Measurements from ENCODE around the gene AFP. TPM values are rescaled to one million over a fixed set of nuclear protein-coding genes. Genes with fewer than 3 reads are reported as not detected.

Gene AFP
- total and polyA plus RNA-seq, 4 donors, result 0.10 to 8.4 (median 3.5) TPM

- Histone ChIP-seq H3K27me3 (ENCODE audit: control insufficient read depth, insufficient read depth, low read length) (no peaks in the 10 kb centered on the region), H3K36me3 (ENCODE audit: control insufficient read depth, insufficient read depth, low read length) (no peaks in the 10 kb centered on the region), H3K4me3 (ENCODE audit: low read depth, low read length) (no peak overlapping the region), H3K9me3 (ENCODE audit: control insufficient read depth, insufficient read depth, low read length) (no peaks in the 10 kb centered on the region), H3K4me1 (ENCODE audit: control insufficient read depth, insufficient read depth, low read length) (no peaks in the 10 kb centered on the region), H3K27ac (ENCODE audit: low read depth, low read length) (no peak overlapping the region)
- DNase-seq (ENCODE audit: low read depth in 4 of 6, low spot score in 6 of 6), result no peak
Measured at GRCh38 chr4:73421708-73422457, 14.1 kb upstream of the AFP start.

DNA sequence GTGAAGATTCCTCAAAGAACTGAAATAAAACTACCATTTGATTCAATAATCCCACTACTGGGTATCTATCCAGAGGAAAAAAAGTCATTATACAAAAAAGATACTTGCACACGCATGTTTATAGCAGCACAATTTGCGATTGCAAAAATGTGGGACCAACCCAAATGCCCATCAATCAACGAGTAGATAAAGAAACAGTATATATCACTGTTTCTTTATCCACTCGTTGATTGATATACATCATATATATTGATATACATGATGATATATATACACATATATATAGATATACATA, 13.6 kb upstream of the AFP start:
- no peaks in the 10 kb centered on the region for H3K4me1 ChIP-seq (ENCODE audit: control insufficient read depth, insufficient read depth, low read length)
- H3K27me3 ChIP-seq (ENCODE audit: control insufficient read depth, insufficient read depth, low read length), result no peaks in the 10 kb centered on the region
- WGBS (ENCODE audit: insufficient coverage), result no CpG with 5 or more reads among the region's 4 CpGs
- H3K27ac ChIP-seq (ENCODE audit: low read depth, low read length), result no peak overlapping the region
- no peak for DNase-seq (ENCODE audit: low read depth in 4 of 6, low spot score in 6 of 6)
- H3K9me3 ChIP-seq (ENCODE audit: control insufficient read depth, insufficient read depth, low read length), result no peaks in the 10 kb centered on the region
- H3K36me3 ChIP-seq (ENCODE audit: control insufficient read depth, insufficient read depth, low read length), result no peaks in the 10 kb centered on the region
- no peak overlapping the region for H3K4me3 ChIP-seq (ENCODE audit: low read depth, low read length)

DNA sequence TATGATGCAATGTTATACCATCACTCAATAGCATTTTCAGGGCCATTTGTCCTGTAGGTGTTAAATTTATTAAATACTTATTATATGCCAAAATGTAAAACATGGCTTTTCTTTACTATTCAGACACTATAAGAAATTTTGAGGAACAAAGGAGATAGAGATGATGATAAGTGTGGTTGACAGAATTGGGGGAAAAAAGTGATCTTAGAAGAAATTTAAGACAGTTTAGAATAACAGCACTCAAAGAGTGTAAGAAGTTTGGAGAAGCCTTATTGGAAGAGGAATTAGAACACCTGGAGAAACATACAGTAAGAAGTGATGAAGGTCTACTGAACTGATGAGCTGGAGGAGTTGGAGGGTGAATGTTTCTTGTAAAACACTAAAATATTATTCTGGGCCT, 12.8 kb upstream of the AFP start:
- no peaks in the 10 kb centered on the region for H3K36me3 ChIP-seq (ENCODE audit: control insufficient read depth, insufficient read depth, low read length)
- DNase-seq (ENCODE audit: low read depth in 4 of 6, low spot score in 6 of 6), result no peak
- H3K4me1 ChIP-seq (ENCODE audit: control insufficient read depth, insufficient read depth, low read length), result no peaks in the 10 kb centered on the region
- no peaks in the 10 kb centered on the region for H3K9me3 ChIP-seq (ENCODE audit: control insufficient read depth, insufficient read depth, low read length)
- H3K4me3 ChIP-seq (ENCODE audit: low read depth, low read length), result no peak overlapping the region
- no peaks in the 10 kb centered on the region for H3K27me3 ChIP-seq (ENCODE audit: control insufficient read depth, insufficient read depth, low read length)
- no peak overlapping the region for H3K27ac ChIP-seq (ENCODE audit: low read depth, low read length)

DNA sequence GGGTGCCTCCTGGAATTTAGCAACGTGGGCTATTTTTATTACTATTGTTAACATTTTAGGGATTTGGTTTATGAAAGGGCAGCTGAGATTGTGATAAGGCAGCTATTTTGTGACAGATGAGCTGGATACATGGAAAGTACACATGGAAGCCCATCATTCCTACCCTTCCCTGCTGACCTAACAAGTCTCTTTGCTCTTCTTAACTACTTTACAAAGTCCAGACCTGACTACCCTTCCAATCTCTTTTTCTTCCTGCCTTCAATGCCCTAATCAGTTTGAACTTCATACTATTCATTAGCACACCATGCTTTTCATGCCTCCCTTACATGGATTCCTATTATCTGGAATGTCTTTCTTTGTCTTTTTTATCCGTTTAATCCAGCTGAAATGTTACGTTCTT, 9.4 kb upstream of the AFP start:
- no peaks in the 10 kb centered on the region for H3K4me1 ChIP-seq (ENCODE audit: control insufficient read depth, insufficient read depth, low read length)
- H3K4me3 ChIP-seq (ENCODE audit: low read depth, low read length), result no peak overlapping the region
- H3K36me3 ChIP-seq (ENCODE audit: control insufficient read depth, insufficient read depth, low read length), result no peaks in the 10 kb centered on the region
- no peak overlapping the region for H3K27ac ChIP-seq (ENCODE audit: low read depth, low read length)
- H3K9me3 ChIP-seq (ENCODE audit: control insufficient read depth, insufficient read depth, low read length), result no peaks in the 10 kb centered on the region
- WGBS (ENCODE audit: insufficient coverage), result 83% methylated on average over 1 of the region's 3 CpGs
- no peak for DNase-seq (ENCODE audit: low read depth in 4 of 6, low spot score in 6 of 6)
- H3K27me3 ChIP-seq (ENCODE audit: control insufficient read depth, insufficient read depth, low read length), result no peaks in the 10 kb centered on the region

- no peak for DNase-seq (ENCODE audit: low read depth in 4 of 6, low spot score in 6 of 6)
Measured at GRCh38 chr4:73429118-73429517, 6.9 kb upstream of the AFP start.

GRCh38 chr4:73429826-73430587, 6.0 kb upstream of the AFP start:
- H3K9me3 ChIP-seq (ENCODE audit: control insufficient read depth, insufficient read depth, low read length), result no peaks in the 10 kb centered on the region
- H3K4me1 ChIP-seq (ENCODE audit: control insufficient read depth, insufficient read depth, low read length), result no peaks in the 10 kb centered on the region
- DNase-seq (ENCODE audit: low read depth in 4 of 6, low spot score in 6 of 6), result no peak
- H3K36me3 ChIP-seq (ENCODE audit: control insufficient read depth, insufficient read depth, low read length), result no peaks in the 10 kb centered on the region
- no peaks in the 10 kb centered on the region for H3K27me3 ChIP-seq (ENCODE audit: control insufficient read depth, insufficient read depth, low read length)
- WGBS (ENCODE audit: insufficient coverage), result 100% methylated on average over 1 of the region's 2 CpGs
- no peak overlapping the region for H3K4me3 ChIP-seq (ENCODE audit: low read depth, low read length)
- no peak overlapping the region for H3K27ac ChIP-seq (ENCODE audit: low read depth, low read length)

More at GRCh38 chr4:73429118-73429517, 6.9 kb upstream of the AFP start:
- no peak overlapping the region for H3K27ac ChIP-seq (ENCODE audit: low read depth, low read length)
- no peaks in the 10 kb centered on the region for H3K27me3 ChIP-seq (ENCODE audit: control insufficient read depth, insufficient read depth, low read length)
- WGBS (ENCODE audit: insufficient coverage), result no CpG with 5 or more reads among the region's 2 CpGs
- no peaks in the 10 kb centered on the region for H3K9me3 ChIP-seq (ENCODE audit: control insufficient read depth, insufficient read depth, low read length)
- H3K4me3 ChIP-seq (ENCODE audit: low read depth, low read length), result no peak overlapping the region
- no peaks in the 10 kb centered on the region for H3K36me3 ChIP-seq (ENCODE audit: control insufficient read depth, insufficient read depth, low read length)
- no peaks in the 10 kb centered on the region for H3K4me1 ChIP-seq (ENCODE audit: control insufficient read depth, insufficient read depth, low read length)

DNA sequence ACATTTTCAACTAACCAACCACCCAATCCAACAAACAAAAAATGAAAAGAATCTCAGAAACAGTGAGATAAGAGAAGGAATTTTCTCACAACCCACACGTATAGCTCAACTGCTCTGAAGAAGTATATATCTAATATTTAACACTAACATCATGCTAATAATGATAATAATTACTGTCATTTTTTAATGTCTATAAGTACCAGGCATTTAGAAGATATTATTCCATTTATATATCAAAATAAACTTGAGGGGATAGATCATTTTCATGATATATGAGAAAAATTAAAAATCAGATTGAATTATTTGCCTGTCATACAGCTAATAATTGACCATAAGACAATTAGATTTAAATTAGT, 4.2 kb upstream of the AFP start:
- DNase-seq (ENCODE audit: low read depth in 4 of 6, low spot score in 6 of 6), result no peak
- Histone ChIP-seq H3K9me3 (ENCODE audit: control insufficient read depth, insufficient read depth, low read length) (no peaks in the 10 kb centered on the region), H3K27me3 (ENCODE audit: control insufficient read depth, insufficient read depth, low read length) (no peaks in the 10 kb centered on the region), H3K4me3 (ENCODE audit: low read depth, low read length) (no peak overlapping the region), H3K36me3 (ENCODE audit: control insufficient read depth, insufficient read depth, low read length) (no peaks in the 10 kb centered on the region), H3K4me1 (ENCODE audit: control insufficient read depth, insufficient read depth, low read length) (no peaks in the 10 kb centered on the region), H3K27ac (ENCODE audit: low read depth, low read length) (no peak overlapping the region)
- WGBS (ENCODE audit: insufficient coverage), result no CpG with 5 or more reads among the region's 1 CpG

- no peaks in the 10 kb centered on the region for H3K27me3 ChIP-seq (ENCODE audit: control insufficient read depth, insufficient read depth, low read length)
- H3K9me3 ChIP-seq (ENCODE audit: control insufficient read depth, insufficient read depth, low read length), result no peaks in the 10 kb centered on the region
- no CpG with 5 or more reads among the region's 5 CpGs for WGBS (ENCODE audit: insufficient coverage)
- no peaks in the 10 kb centered on the region for H3K36me3 ChIP-seq (ENCODE audit: control insufficient read depth, insufficient read depth, low read length)
- no peak overlapping the region for H3K4me3 ChIP-seq (ENCODE audit: low read depth, low read length)
- no peak for DNase-seq (ENCODE audit: low read depth in 4 of 6, low spot score in 6 of 6)
- H3K27ac ChIP-seq (ENCODE audit: low read depth, low read length), result no peak overlapping the region
- no peaks in the 10 kb centered on the region for H3K4me1 ChIP-seq (ENCODE audit: control insufficient read depth, insufficient read depth, low read length)
Measured at GRCh38 chr4:73432169-73433000, 3.6 kb upstream of the AFP start.

DNA sequence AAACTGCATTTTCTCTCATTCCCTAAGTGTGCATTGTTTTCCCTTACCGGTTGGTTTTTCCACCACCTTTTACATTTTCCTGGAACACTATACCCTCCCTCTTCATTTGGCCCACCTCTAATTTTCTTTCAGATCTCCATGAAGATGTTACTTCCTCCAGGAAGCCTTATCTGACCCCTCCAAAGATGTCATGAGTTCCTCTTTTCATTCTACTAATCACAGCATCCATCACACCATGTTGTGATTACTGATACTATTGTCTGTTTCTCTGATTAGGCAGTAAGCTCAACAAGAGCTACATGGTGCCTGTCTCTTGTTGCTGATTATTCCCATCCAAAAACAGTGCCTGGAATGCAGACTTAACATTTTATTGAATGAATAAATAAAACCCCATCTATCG, 2.9 kb upstream of the AFP start:
- Histone ChIP-seq H3K36me3 (ENCODE audit: control insufficient read depth, insufficient read depth, low read length) (no peaks in the 10 kb centered on the region), H3K4me1 (ENCODE audit: control insufficient read depth, insufficient read depth, low read length) (no peaks in the 10 kb centered on the region), H3K27me3 (ENCODE audit: control insufficient read depth, insufficient read depth, low read length) (no peaks in the 10 kb centered on the region), H3K4me3 (ENCODE audit: low read depth, low read length) (no peak overlapping the region), H3K27ac (ENCODE audit: low read depth, low read length) (no peak overlapping the region), H3K9me3 (ENCODE audit: control insufficient read depth, insufficient read depth, low read length) (no peaks in the 10 kb centered on the region)
- WGBS (ENCODE audit: insufficient coverage), result 67% methylated on average over 1 of the region's 2 CpGs
- no peak for DNase-seq (ENCODE audit: low read depth in 4 of 6, low spot score in 6 of 6)
